Inflammatory macrophage treated with lipopolysaccharide for 1 hour (primary cell): ENCODE measurements around the gene CDSN.
A peak's percentile ranks its signal among the peaks of the same experiment; 100 is the strongest.
"Not testable (repeated sequence)": the region's sequence is repeated elsewhere in the genome, so short reads cannot be mapped to it uniquely, and the experiment has no call there.

Experiments used
- DNase-seq, 2 donors: peaks; one replicate each; pipeline ENCODE4 v3.0.0-alpha.2; 2020 to 2022

Gene CDSN

GRCh38 chr6:31120151-31120915 is at the start of gene CDSN:
Gene CDSN (minus strand): TSS chr6:31120446. CDS start chr6:31120419, 27 bp downstream.
- DNase-seq = no peak

- DNase-seq = no peak
Measured at GRCh38 chr6:31169123-31169857, 49.0 kb upstream of the CDSN start.

GRCh38 chr6:31168606-31169005 is 48.4 kb upstream of the CDSN start:
- DNase-seq = no peak

GRCh38 chr6:31165986-31166385 is 45.7 kb upstream of the CDSN start:
- no peak for DNase-seq

- DNase-seq = not testable (repeated sequence)
Measured at GRCh38 chr6:31165064-31165832, 45.0 kb upstream of the CDSN start.

- DNase-seq = not testable (repeated sequence)
Measured at GRCh38 chr6:31164475-31165063, 44.3 kb upstream of the CDSN start.

GRCh38 chr6:31163922-31164321 is 43.7 kb upstream of the CDSN start:
- no peak for DNase-seq

GRCh38 chr6:31162463-31163165 is 42.4 kb upstream of the CDSN start:
- DNase-seq = peak; percentile 6 to 34

- no peak for DNase-seq
Measured at GRCh38 chr6:31161216-31162126, 41.2 kb upstream of the CDSN start.

- no peak for DNase-seq
Measured at GRCh38 chr6:31158863-31159855, 38.9 kb upstream of the CDSN start.

GRCh38 chr6:31158140-31158862 is 38.1 kb upstream of the CDSN start, which contains the start of gene TCF19:
Gene TCF19 (plus strand): TSS chr6:31158589. CDS start chr6:31159470, 881 bp downstream.
- DNase-seq = peak; percentile 99 to 100

GRCh38 chr6:31157513-31158139 is 37.4 kb upstream of the CDSN start, which contains the start of gene CCHCR1:
Gene CCHCR1 (minus strand): TSS chr6:31157802. CDS start chr6:31157600, 202 bp downstream.
- DNase-seq = no peak

- no peak for DNase-seq
Measured at GRCh38 chr6:31156641-31157040, 36.4 kb upstream of the CDSN start.

GRCh38 chr6:31154436-31154835 is 34.2 kb upstream of the CDSN start:
- no peak for DNase-seq

GRCh38 chr6:31152781-31153180 is 32.5 kb upstream of the CDSN start:
- DNase-seq = no peak

GRCh38 chr6:31149827-31150447 is 29.7 kb upstream of the CDSN start:
- no peak for DNase-seq

GRCh38 chr6:31145386-31145785 is 25.1 kb upstream of the CDSN start:
- DNase-seq = no peak

GRCh38 chr6:31144970-31145340 is 24.7 kb upstream of the CDSN start:
- DNase-seq = no peak
